CD4-positive, alpha-beta T cell (primary cell): ENCODE data around the gene KRTAP16-1. TPM values are rescaled to one million over a fixed set of nuclear protein-coding genes. Genes with fewer than 3 reads are reported as not detected.
"Not testable (repeated sequence)": the region's sequence is repeated elsewhere in the genome, so short reads cannot be mapped to it uniquely, and the experiment has no call there.

Source experiments
- ATAC-seq: fragments of 200-7000 bp; cut with Tn5 transposase; one replicate; pipeline ENCODE4 v1.10.0; 2022; ENCODE audit warnings: mild to moderate bottlenecking; ENCODE audit not compliant: poor library complexity
- CTCF ChIA-PET: fragments of 350-600 bp; sonication (Branson Sonifier 250); formaldehyde crosslinking; loops from one replicate; lab custom pipeline; 2021; ENCODE audit warnings: antibody characterized with exemption, inconsistent platforms; lab: Charles Lee
- POLR2A ChIA-PET: fragments of 350-600 bp; sonication (Branson Sonifier 250); formaldehyde crosslinking; loops from one replicate; lab custom pipeline; 2021; ENCODE audit warnings: antibody characterized with exemption, inconsistent platforms; lab: Charles Lee
- DNase-seq, 14 experiments: peaks; one replicate each; pipeline ENCODE4 v3.0.0-alpha.2; 2013 to 2020; ENCODE audit warnings: mixed read lengths in 2 of 14
- H3K27ac ChIP-seq, 2 donors: one replicate each; pipeline versions ENCODE4 v1.5.1 to v1.7.0; 2013; ENCODE audit warnings: low read length in 2 of 2, low read depth in 1 of 2, mild to moderate bottlenecking in 1 of 2
- H3K27me3 ChIP-seq, 2 experiments: 1 replicate in 1 of 2; 2 replicates in 1 of 2; pipeline versions ENCODE4 v1.6.1 to v1.7.0; 2013; ENCODE audit warnings: low read length in 2 of 2, control low read depth in 1 of 2, mild to moderate bottlenecking in 1 of 2, moderate library complexity in 1 of 2; ENCODE audit not compliant: insufficient read depth in 2 of 2, control insufficient read depth in 1 of 2
- H3K36me3 ChIP-seq: one replicate; pipeline ENCODE4 v1.6.1; 2013; ENCODE audit warnings: low read length, control low read depth; ENCODE audit not compliant: insufficient read depth
- H3K4me1 ChIP-seq: one replicate; pipeline ENCODE4 v1.6.1; 2013; ENCODE audit warnings: low read length, control low read depth; ENCODE audit not compliant: insufficient read depth
- H3K4me3 ChIP-seq: one replicate; pipeline ENCODE4 v1.5.1; 2013; ENCODE audit warnings: mild to moderate bottlenecking, low read length, moderate library complexity
- H3K9me3 ChIP-seq, 2 experiments: 1 replicate in 1 of 2; 2 replicates in 1 of 2; pipeline versions ENCODE4 v1.6.1 to v1.7.0; 2013; ENCODE audit warnings: low read length in 2 of 2, mild to moderate bottlenecking in 2 of 2, control low read depth in 1 of 2, moderate library complexity in 1 of 2; ENCODE audit not compliant: control insufficient read depth in 1 of 2, insufficient read depth in 1 of 2
- H3K27ac Mint-ChIP-seq: one replicate; pipeline ENCODE4 v1.8.0; 2020; ENCODE audit warnings: mixed read lengths
- H3K27me3 Mint-ChIP-seq: one replicate; pipeline ENCODE4 v1.8.0; 2021; ENCODE audit warnings: mixed read lengths
- H3K36me3 Mint-ChIP-seq: one replicate; pipeline ENCODE4 v1.8.0; 2021; ENCODE audit warnings: low read depth, mixed read lengths
- H3K4me1 Mint-ChIP-seq: one replicate; pipeline ENCODE4 v1.8.0; 2021; ENCODE audit warnings: low read depth, mixed read lengths
- H3K4me3 Mint-ChIP-seq: one replicate; pipeline ENCODE4 v1.8.0; 2020; ENCODE audit warnings: mild to moderate bottlenecking, mixed read lengths
- H3K9me3 Mint-ChIP-seq: one replicate; pipeline ENCODE4 v1.8.0; 2020; ENCODE audit warnings: mixed read lengths
- CTCF ChIP-seq: fragments of 200-600 bp; IDR thresholded peaks from one replicate; pipeline ENCODE4 v1.8.0; 2022; ENCODE audit warnings: antibody characterized with exemption, mild to moderate bottlenecking
- intact Hi-C, 2 experiments: fragments of 100-400 bp; cut with DNase I in 1 of 2; cut with micrococcal nuclease in 1 of 2; formaldehyde crosslinking; loops; one replicate each; pipeline versions ENCODE4 v1.15.1 to v1.9.0; 2023 to 2025; cut with DNase I, micrococcal nuclease
- total RNA-seq, 174 experiments: library from RNA in 2 of 174; stranded (reverse) in 2 of 174; gene quantifications; one replicate each; pipeline ENCODE4 v1.2.3 and lab custom pipeline; 2021 to 2026

The KRTAP16-1 gene
- total RNA-seq, 2 experiments from 2014 or later = 1.0 to 1.1 TPM

DNA sequence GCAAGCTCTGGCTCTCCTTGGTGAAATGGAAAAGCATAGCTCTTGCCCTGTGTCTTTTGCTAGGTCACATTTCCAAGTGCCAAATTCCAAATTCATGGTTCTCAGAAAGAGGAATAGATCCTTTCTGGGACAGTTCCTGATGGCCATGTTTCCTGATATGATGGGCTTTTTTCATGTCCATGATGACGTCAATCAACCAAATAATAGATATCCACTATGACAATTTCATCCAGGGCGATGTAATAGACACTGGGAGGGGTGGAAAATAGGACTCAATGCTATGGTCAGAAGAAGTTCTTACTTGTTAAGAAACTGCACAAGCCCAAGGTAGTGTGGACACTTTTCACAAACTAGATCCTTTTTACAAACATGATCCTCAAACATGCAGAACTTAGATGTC is 42.1 kb upstream of the KRTAP16-1 start:
- Mint-ChIP-seq H3K27me3 (no peaks in the 10 kb centered on the region), H3K4me3 (no peak overlapping the region), H3K27ac (no peak overlapping the region), H3K4me1 (peaks cover 13% of the 10 kb centered on the region), H3K36me3 (no peaks in the 10 kb centered on the region), H3K9me3 (no peaks in the 10 kb centered on the region)
- Histone ChIP-seq H3K4me1 (peaks cover 11% of the 10 kb centered on the region), H3K27me3 (no peaks in the 10 kb centered on the region), H3K4me3 (no peak overlapping the region), H3K36me3 (no peaks in the 10 kb centered on the region), H3K27ac (no peak overlapping the region), H3K9me3 (peaks cover 0 to under 1% of the 10 kb centered on the region in 2 experiments)
- DNase-seq (no peak), ATAC-seq (no peak)
- CTCF ChIA-PET = no interaction called here
- POLR2A ChIA-PET = interaction anchor here (1.5 kb wide), 1 partner anchor 10 kb away, joined by 4 read pairs; no protein-coding TSS in a partner anchor
- TF ChIP-seq CTCF = no peak
- intact Hi-C loops = no loop called here

DNA sequence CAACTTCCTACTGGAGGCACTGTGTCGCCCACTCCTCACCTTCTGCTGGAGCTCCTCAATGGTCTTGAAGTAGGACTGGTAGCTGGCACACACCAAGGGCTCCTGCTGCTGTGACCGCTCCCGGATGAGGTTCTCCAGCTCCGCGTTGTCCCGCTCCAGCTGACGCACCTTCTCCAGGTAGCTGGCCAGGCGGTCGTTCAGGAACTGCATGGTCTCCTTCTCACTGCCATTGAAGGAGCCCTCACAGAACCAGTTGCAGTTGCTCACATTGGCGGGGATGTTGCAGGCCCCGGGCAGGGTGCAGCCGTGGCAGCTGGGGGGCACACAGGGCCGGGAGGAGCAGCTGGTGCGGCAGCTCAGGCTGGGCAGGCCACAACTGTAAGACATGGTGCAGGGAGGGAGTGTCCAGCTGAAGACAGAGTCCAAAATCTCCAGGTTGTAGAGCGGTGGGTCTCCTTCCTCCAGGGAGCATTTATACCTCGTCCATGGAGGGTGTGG is 41.3 kb upstream of the KRTAP16-1 start, which contains the start of gene KRT33A:
Gene KRT33A, minus strand, starts transcription at position 448 of the 498 bp plus-strand sequence. Its CDS starts 61 bp downstream, at position 387.
- H3K4me3 Mint-ChIP-seq, H3K27me3 ChIP-seq, H3K27ac Mint-ChIP-seq, H3K9me3 ChIP-seq, H3K27ac ChIP-seq, ATAC-seq, H3K4me3 ChIP-seq, DNase-seq, H3K36me3 ChIP-seq, H3K27me3 Mint-ChIP-seq, H3K36me3 Mint-ChIP-seq, intact Hi-C loops, H3K9me3 Mint-ChIP-seq: not testable (repeated sequence)
- peaks cover 11% of the 10 kb centered on the region for H3K4me1 ChIP-seq
- CTCF ChIA-PET = interaction anchor here (1.0 kb wide), 1 partner anchor 199 kb away, joined by 3 read pairs; no protein-coding TSS in a partner anchor
- POLR2A ChIA-PET = interaction anchor here (1.5 kb wide), 1 partner anchor 9 kb away, joined by 4 read pairs; no protein-coding TSS in a partner anchor
- peaks cover 13% of the 10 kb centered on the region for H3K4me1 Mint-ChIP-seq

DNA sequence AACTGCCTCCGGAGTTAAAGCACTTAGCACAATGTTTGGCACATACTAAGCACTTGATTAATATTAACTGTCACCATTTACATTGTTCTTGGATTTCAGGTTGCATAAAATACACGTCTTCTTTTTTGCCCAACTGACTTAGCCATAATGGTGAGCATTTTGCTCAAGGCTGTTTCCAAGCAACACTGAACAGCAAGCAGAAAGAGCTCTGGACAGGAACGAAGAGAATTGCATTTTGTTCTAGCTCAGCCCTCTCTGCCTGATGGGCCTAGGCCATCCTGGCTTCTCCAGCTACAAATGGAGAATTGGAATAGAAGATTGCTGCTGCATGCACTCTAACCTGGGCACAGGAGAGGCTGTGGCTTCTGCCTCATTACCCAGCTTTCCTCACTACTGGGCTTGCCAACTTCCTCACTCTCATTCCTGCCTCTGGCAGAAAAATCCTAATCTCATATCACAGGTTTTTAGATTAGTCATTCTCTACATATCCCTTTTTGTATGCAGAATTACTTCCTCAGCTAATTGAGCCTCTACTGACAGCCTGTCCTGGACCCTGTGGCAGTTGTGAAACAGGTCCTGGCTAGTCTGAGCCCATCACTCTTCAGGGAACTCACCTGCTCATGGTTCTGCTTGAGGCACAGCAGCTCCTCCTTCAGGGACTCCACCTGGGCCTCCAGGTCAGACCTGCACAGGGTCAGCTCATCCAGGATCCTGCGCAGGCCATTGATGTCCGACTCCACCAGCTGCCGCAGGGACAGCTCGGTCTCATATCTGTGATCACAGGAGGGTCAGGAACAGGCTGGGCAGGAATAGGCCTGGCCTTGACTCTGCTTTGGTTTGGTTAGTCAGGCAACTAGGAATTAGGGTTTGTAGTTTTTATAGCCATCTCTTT is 39.0 kb upstream of the KRTAP16-1 start:
- no peak overlapping the region for H3K4me3 ChIP-seq
- intact Hi-C loops = no loop called here
- Mint-ChIP-seq H3K27ac (no peak overlapping the region), H3K36me3 (peaks cover 8% of the 10 kb centered on the region), H3K9me3 (peaks cover 2% of the 10 kb centered on the region), H3K4me1 (peaks cover 21% of the 10 kb centered on the region), H3K4me3 (no peak overlapping the region), H3K27me3 (no peaks in the 10 kb centered on the region)
- POLR2A ChIA-PET = interaction anchor here (0.7 to 1.2 kb wide), 2 partner anchors 7 to 9 kb away, joined by 3 read pairs; no protein-coding TSS in a partner anchor
- ATAC-seq = no peak
- peaks cover 0 to 2% of the 10 kb centered on the region in 2 experiments for H3K9me3 ChIP-seq
- no peaks in the 10 kb centered on the region for H3K36me3 ChIP-seq
- TF ChIP-seq CTCF = no peak
- H3K4me1 ChIP-seq = peaks cover 18% of the 10 kb centered on the region
- CTCF ChIA-PET = no interaction called here
- DNase-seq = no peak
- no peak overlapping the region for H3K27ac ChIP-seq
- no peaks in the 10 kb centered on the region for H3K27me3 ChIP-seq

DNA sequence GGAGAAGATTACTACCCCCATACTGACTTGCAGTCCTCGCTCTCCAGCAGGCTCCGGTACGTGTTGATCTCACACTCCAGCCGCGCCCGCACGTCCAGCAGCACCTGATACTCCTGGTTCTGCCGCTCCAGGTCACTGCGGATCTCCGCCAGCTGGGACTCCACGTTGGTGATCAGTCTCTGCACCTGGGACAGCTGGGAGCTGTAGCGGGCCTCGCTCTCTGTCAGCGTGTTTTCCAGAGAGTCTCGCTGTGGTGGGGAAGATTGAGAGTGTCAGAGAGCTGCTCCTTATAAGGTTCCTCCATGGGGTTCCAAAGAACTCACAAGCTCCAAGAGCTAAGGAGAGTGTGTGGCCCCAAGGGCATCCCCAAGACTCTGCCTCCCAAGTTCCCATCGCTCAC is 37.3 kb upstream of the KRTAP16-1 start:
- Histone ChIP-seq H3K9me3 (peaks cover 0 to 13% of the 10 kb centered on the region in 2 experiments), H3K4me1 (peaks cover 24% of the 10 kb centered on the region)
- intact Hi-C loops, ATAC-seq, POLR2A ChIA-PET, H3K27me3 Mint-ChIP-seq, H3K27me3 ChIP-seq, H3K27ac Mint-ChIP-seq, H3K36me3 ChIP-seq, H3K4me3 Mint-ChIP-seq, H3K27ac ChIP-seq, CTCF ChIA-PET, DNase-seq, H3K4me3 ChIP-seq, H3K9me3 Mint-ChIP-seq: not testable (repeated sequence)
- Mint-ChIP-seq H3K4me1 (peaks cover 32% of the 10 kb centered on the region), H3K36me3 (peaks cover 24% of the 10 kb centered on the region)
